Measurements from ENCODE around the gene LGALS7B. TPM values are rescaled to one million over a fixed set of nuclear protein-coding genes. Genes with fewer than 3 reads are reported as not detected.
"Not testable (repeated sequence)": the region's sequence is repeated elsewhere in the genome, so short reads cannot be mapped to it uniquely, and the experiment has no call there.

Gene LGALS7B
- total RNA-seq, 1 donor from 2014 or later = 3.2 TPM

- Histone ChIP-seq H3K36me3 (no peaks in the 10 kb centered on the region), H3K4me1 (no peaks in the 10 kb centered on the region), H3K27ac (no peak overlapping the region), H3K4me3 (no peak overlapping the region), H3K27me3 (no peaks in the 10 kb centered on the region), H3K9me3 (no peaks in the 10 kb centered on the region)
- TF ChIP-seq CTCF (IDR thresholded peaks at IDR 0.05) = no peak
- intact Hi-C loops (cut with DNase I) = no loop called here
- ATAC-seq = no peak
- DNase-seq = no peak
Measured at GRCh38 chr19:38800577-38801347, 11.8 kb downstream of the LGALS7B start.

GRCh38 chr19:38801359-38802095 lies 12.5 kb downstream of the LGALS7B start:
- intact Hi-C loops (cut with DNase I) = no loop called here
- Histone ChIP-seq H3K27ac (no peak overlapping the region), H3K27me3 (no peaks in the 10 kb centered on the region), H3K9me3 (no peaks in the 10 kb centered on the region), H3K4me3 (no peak overlapping the region), H3K36me3 (no peaks in the 10 kb centered on the region), H3K4me1 (no peaks in the 10 kb centered on the region)
- no peak for DNase-seq
- TF ChIP-seq CTCF (IDR thresholded peaks at IDR 0.05) = no peak
- ATAC-seq = no peak

- DNase-seq (no peak), ATAC-seq (peak; percentile 14)
- no peak overlapping the region for H3K4me3 ChIP-seq
- no peaks in the 10 kb centered on the region for H3K27me3 ChIP-seq
- no peak overlapping the region for H3K27ac ChIP-seq
- H3K36me3 ChIP-seq = no peaks in the 10 kb centered on the region
- no peak for TF ChIP-seq CTCF (IDR thresholded peaks at IDR 0.05)
- intact Hi-C loops (cut with DNase I) = no loop called here
- H3K9me3 ChIP-seq = no peaks in the 10 kb centered on the region
- H3K4me1 ChIP-seq = peaks cover 3% of the 10 kb centered on the region
Measured at GRCh38 chr19:38803543-38803942, 14.5 kb downstream of the LGALS7B start.

GRCh38 chr19:38805180-38805579 lies 16.2 kb downstream of the LGALS7B start:
- Histone ChIP-seq H3K4me3 (no peak overlapping the region), H3K27me3 (no peaks in the 10 kb centered on the region), H3K27ac (no peak overlapping the region), H3K4me1 (peaks cover 3% of the 10 kb centered on the region), H3K36me3 (no peaks in the 10 kb centered on the region), H3K9me3 (no peaks in the 10 kb centered on the region)
- intact Hi-C loops (cut with DNase I) = no loop called here
- DNase-seq (no peak), ATAC-seq (peak; percentile 22)
- TF ChIP-seq CTCF (IDR thresholded peaks at IDR 0.05) = no peak

- ATAC-seq = no peak
- intact Hi-C loops (cut with DNase I) = no loop called here
Measured at GRCh38 chr19:38806371-38806770, 17.4 kb downstream of the LGALS7B start.

GRCh38 chr19:38807374-38808098 lies 18.5 kb downstream of the LGALS7B start:
- H3K36me3 ChIP-seq; DNase-seq; H3K4me1 ChIP-seq; intact Hi-C loops (cut with DNase I); H3K4me3 ChIP-seq; ATAC-seq; H3K27me3 ChIP-seq; H3K9me3 ChIP-seq: not testable (repeated sequence)
- H3K27ac ChIP-seq = peak overlapping the region; percentile 11

More at GRCh38 chr19:38806371-38806770, 17.4 kb downstream of the LGALS7B start:
- Histone ChIP-seq H3K27me3 (no peaks in the 10 kb centered on the region), H3K4me1 (peaks cover 3% of the 10 kb centered on the region), H3K9me3 (no peaks in the 10 kb centered on the region), H3K27ac (no peak overlapping the region), H3K36me3 (no peaks in the 10 kb centered on the region), H3K4me3 (no peak overlapping the region)
- no peak for DNase-seq
- no peak for TF ChIP-seq CTCF (IDR thresholded peaks at IDR 0.05)
